B cell (primary cell): ENCODE results near the gene BCL2L13. TPM values are rescaled to one million over a fixed set of nuclear protein-coding genes. Genes with fewer than 3 reads are reported as not detected.

Experiments
- ATAC-seq: fragments of 200-7000 bp; cut with Tn5 transposase; one replicate; pipeline ENCODE4 v1.10.0; 2021; ENCODE audit warnings: low read depth, mild to moderate bottlenecking, moderate number of reproducible peaks, moderate library complexity
- CTCF ChIA-PET: fragments of 350-600 bp; sonication (Branson Sonifier 250); formaldehyde crosslinking; loops from one replicate; lab custom pipeline; 2021; ENCODE audit warnings: antibody characterized with exemption, inconsistent platforms; lab: Charles Lee
- POLR2A ChIA-PET: fragments of 350-600 bp; sonication (Branson Sonifier 250); formaldehyde crosslinking; loops from one replicate; lab custom pipeline; 2021; ENCODE audit warnings: antibody characterized with exemption; lab: Charles Lee
- DNase-seq: peaks from one replicate; pipeline ENCODE4 v3.0.0; 2013
- H2AFZ ChIP-seq: 2 replicates; pipeline ENCODE4 v1.6.1; 2012; ENCODE audit warnings: mild to moderate bottlenecking, low read depth, low read length; ENCODE audit not compliant: insufficient read depth, poor library complexity, severe bottlenecking
- H3K27ac ChIP-seq, 2 donors: 1 replicate in 1 of 2; 2 replicates in 1 of 2; pipeline ENCODE4 v1.5.1; 2012 to 2013; ENCODE audit warnings: low read length in 2 of 2, mild to moderate bottlenecking in 2 of 2, moderate library complexity in 1 of 2
- H3K27me3 ChIP-seq, 4 experiments: fragments of 200-600 bp in 1 of 4; sonication (generic) in 1 of 4; replicated peaks in 1 of 4; 1 replicate in 2 of 4; 2 replicates in 2 of 4; pipeline versions ENCODE4 v1.6.1 to v1.7.0; 2013 to 2016; ENCODE audit warnings: low read length in 3 of 4, mild to moderate bottlenecking in 2 of 4, mixed read lengths in 1 of 4, moderate library complexity in 1 of 4; ENCODE audit not compliant: insufficient read depth in 4 of 4, control insufficient read depth in 3 of 4; ENCODE audit errors: control extremely low read depth in 1 of 4
- H3K36me3 ChIP-seq, 2 experiments: replicated peaks in 1 of 2; 1 replicate in 1 of 2; 2 replicates in 1 of 2; pipeline versions ENCODE4 v1.6.1 to v1.7.1; 2013; ENCODE audit warnings: low read length in 1 of 2; ENCODE audit not compliant: insufficient read depth in 2 of 2, control insufficient read depth in 1 of 2; ENCODE audit errors: control extremely low read depth in 1 of 2, extremely low read depth in 1 of 2
- H3K4me1 ChIP-seq, 2 donors: fragments of 200-600 bp in 1 of 2; sonication (generic) in 1 of 2; 1 replicate in 1 of 2; 2 replicates in 1 of 2; pipeline versions ENCODE4 v1.5.1 to v1.6.1; 2013 to 2017; ENCODE audit warnings: low read length in 2 of 2; ENCODE audit not compliant: control insufficient read depth in 2 of 2, insufficient read depth in 2 of 2
- H3K4me2 ChIP-seq: replicated peaks from 2 replicates; pipeline ENCODE3; 2012; ENCODE audit warnings: mild to moderate bottlenecking, low read depth, low read length; ENCODE audit not compliant: poor library complexity, severe bottlenecking
- H3K4me3 ChIP-seq, 5 experiments: fragments of 200-600 bp in 1 of 5; sonication (generic) in 1 of 5; 1 replicate in 3 of 5; 2 replicates in 2 of 5; pipeline versions ENCODE4 v1.5.1 to v1.7.0; 2011 to 2016; ENCODE audit warnings: low read length in 4 of 5, mild to moderate bottlenecking in 4 of 5, low read depth in 2 of 5, control low read depth in 1 of 5, moderate library complexity in 1 of 5; ENCODE audit not compliant: insufficient read depth in 1 of 5; ENCODE audit errors: control extremely low read depth in 1 of 5, extremely low read depth in 1 of 5
- H3K79me2 ChIP-seq: fragments of 200-600 bp; sonication (generic); one replicate; pipeline ENCODE4 v1.6.0; 2016; ENCODE audit warnings: low read length; ENCODE audit not compliant: control insufficient read depth, insufficient read depth
- H3K9ac ChIP-seq: fragments of 200-600 bp; sonication (generic); 2 replicates; pipeline ENCODE4 v1.6.1; 2017; ENCODE audit warnings: mild to moderate bottlenecking, low read length, moderate library complexity
- H3K9me3 ChIP-seq, 3 donors: one replicate each; pipeline versions ENCODE4 v1.6.1 to v1.7.1; 2013; ENCODE audit warnings: low read length in 2 of 3; ENCODE audit not compliant: control insufficient read depth in 2 of 3, insufficient read depth in 1 of 3; ENCODE audit errors: control extremely low read depth in 1 of 3
- H4K20me1 ChIP-seq: 2 replicates; pipeline ENCODE4 v1.6.0; 2012; ENCODE audit warnings: mild to moderate bottlenecking, low read length; ENCODE audit not compliant: insufficient read depth, control insufficient read depth, poor library complexity, severe bottlenecking
- H3K27ac Mint-ChIP-seq: one replicate; pipeline ENCODE4 v1.8.0; 2021; ENCODE audit warnings: mixed read lengths
- H3K27me3 Mint-ChIP-seq: one replicate; pipeline ENCODE4 v1.8.0; 2021; ENCODE audit warnings: mixed read lengths
- H3K4me1 Mint-ChIP-seq: one replicate; pipeline ENCODE4 v1.8.0; 2021; ENCODE audit warnings: mixed read lengths
- H3K4me3 Mint-ChIP-seq: one replicate; pipeline ENCODE4 v1.8.0; 2021; ENCODE audit warnings: mixed read lengths
- H3K9me3 Mint-ChIP-seq: one replicate; pipeline ENCODE4 v1.8.0; 2022; ENCODE audit warnings: mixed read lengths; ENCODE audit not compliant: insufficient read depth
- EZH2 ChIP-seq: IDR thresholded peaks from 2 replicates; pipeline ENCODE4 v1.6.1; 2012; ENCODE audit warnings: borderline replicate concordance, low read depth, mild to moderate bottlenecking, moderate library complexity, low read length; ENCODE audit not compliant: insufficient read depth, poor library complexity, severe bottlenecking
- WGBS: methylation state at CpG from one replicate; pipeline ENCODE4 v1.1.5; 2013; ENCODE audit warnings: missing lambda C conversion rate; ENCODE audit not compliant: insufficient coverage; 5-methylcytosine and 5-hydroxymethylcytosine counted together
- intact Hi-C: fragments of 100-400 bp; cut with micrococcal nuclease; formaldehyde crosslinking; loops from one replicate; pipeline ENCODE4 v1.10.0; 2022
- polyA plus RNA-seq: library from polyadenylated mRNA; depleted of rRNA; stranded (reverse); fragments of >200 nt; gene quantifications from 2 replicates; pipeline ENCODE4 v1.2.3, GENCODE V29; 2012
- total RNA-seq, 2 donors: library from RNA; stranded (reverse); fragments of 120-200 nt in 1 of 2; gene quantifications; 1 replicate in 1 of 2; 2 replicates in 1 of 2; pipeline versions ENCODE4 v1.2.3 to v1.2.4, GENCODE V29; 2013 to 2022
- TF ChIP-seq, protein P1 (sequence below): fragments of 200-600 bp; IDR thresholded peaks from one replicate; pipeline ENCODE4 v1.8.0; 2022; ENCODE audit warnings: antibody characterized with exemption, mild to moderate bottlenecking

Gene BCL2L13
- total and polyA plus RNA-seq, 2 donors (not counting 1 experiment from before 2014, with no cell fraction given), result 19.2 to 29.9 TPM

DNA sequence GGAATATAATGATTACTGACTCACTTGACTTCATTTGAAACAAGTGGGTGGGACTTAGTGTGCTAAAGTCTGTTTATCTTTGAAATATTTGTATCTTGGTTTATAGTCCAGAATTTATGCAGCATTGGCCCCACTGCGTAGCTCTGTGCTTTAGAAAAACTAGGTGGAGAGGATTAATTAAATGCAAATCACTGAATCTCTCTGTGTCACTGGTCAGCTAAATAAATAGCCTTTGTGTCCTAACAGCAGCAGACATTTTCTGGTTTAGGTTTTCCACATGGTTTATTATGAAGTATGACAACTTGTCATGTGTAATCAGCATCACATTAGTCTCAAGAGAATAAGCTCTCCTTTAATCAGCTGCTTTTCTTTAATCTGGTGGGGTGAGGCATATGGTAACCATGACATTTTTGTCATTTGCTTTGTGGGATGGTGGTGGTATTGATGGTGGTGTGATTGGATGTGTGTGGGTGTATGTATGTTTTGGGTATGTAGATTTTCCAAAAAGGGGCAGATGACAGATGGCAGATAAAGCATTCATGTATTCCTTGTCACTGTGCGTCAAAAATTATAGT is 33.9 kb downstream of the BCL2L13 start:
- Mint-ChIP-seq H3K27me3 (no peaks in the 10 kb centered on the region), H3K9me3 (no peaks in the 10 kb centered on the region), H3K27ac (no peak overlapping the region), H3K4me1 (peaks cover 14% of the 10 kb centered on the region), H3K4me3 (no peak overlapping the region)
- Histone ChIP-seq H3K27ac (no peak overlapping the region), H3K4me3 (no peak overlapping the region), H3K36me3 (peaks cover 0 to 14% of the 10 kb centered on the region in 2 experiments), H2AFZ (no peak overlapping the region), H3K4me2 (no peak overlapping the region), H3K4me1 (peaks cover 0 to 5% of the 10 kb centered on the region in 2 donors), H3K9ac (no peak overlapping the region), H3K9me3 (peaks cover 0 to 6% (median 0%) of the 10 kb centered on the region in 3 donors), H3K79me2 (peaks cover 57% of the 10 kb centered on the region), H3K27me3 (no peaks in the 10 kb centered on the region), H4K20me1 (peaks cover 11% of the 10 kb centered on the region)
- ChIA-PET CTCF (no interaction called here), POLR2A (no interaction called here)
- 100% methylated on average over 1 of the region's 2 CpGs for WGBS
- DNase-seq (no peak), ATAC-seq (no peak)
- intact Hi-C loops, result no loop called here
- TF ChIP-seq, protein P1, sequence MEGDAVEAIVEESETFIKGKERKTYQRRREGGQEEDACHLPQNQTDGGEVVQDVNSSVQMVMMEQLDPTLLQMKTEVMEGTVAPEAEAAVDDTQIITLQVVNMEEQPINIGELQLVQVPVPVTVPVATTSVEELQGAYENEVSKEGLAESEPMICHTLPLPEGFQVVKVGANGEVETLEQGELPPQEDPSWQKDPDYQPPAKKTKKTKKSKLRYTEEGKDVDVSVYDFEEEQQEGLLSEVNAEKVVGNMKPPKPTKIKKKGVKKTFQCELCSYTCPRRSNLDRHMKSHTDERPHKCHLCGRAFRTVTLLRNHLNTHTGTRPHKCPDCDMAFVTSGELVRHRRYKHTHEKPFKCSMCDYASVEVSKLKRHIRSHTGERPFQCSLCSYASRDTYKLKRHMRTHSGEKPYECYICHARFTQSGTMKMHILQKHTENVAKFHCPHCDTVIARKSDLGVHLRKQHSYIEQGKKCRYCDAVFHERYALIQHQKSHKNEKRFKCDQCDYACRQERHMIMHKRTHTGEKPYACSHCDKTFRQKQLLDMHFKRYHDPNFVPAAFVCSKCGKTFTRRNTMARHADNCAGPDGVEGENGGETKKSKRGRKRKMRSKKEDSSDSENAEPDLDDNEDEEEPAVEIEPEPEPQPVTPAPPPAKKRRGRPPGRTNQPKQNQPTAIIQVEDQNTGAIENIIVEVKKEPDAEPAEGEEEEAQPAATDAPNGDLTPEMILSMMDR, result no peak
- TF ChIP-seq EZH2, result no peak

DNA sequence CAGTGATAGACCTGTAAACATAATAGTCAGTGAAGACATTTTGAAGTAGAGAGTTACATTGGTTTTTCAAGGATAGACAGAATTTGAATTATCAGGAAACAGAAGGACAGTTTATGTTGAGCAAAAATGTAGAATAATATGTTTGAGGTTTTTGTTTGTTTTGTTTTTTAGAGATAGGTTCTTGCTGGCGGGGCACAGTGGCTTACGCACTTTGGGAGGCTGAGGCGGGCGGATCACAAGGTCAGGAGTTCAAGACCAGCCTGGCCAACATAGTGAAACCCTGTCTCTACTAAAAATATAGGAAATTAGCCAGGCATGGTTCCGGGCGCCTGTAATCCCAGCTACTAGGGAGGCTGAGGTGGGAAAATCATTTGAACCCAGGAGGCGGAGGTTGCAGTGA is 35.6 kb downstream of the BCL2L13 start:
- H3K27me3 Mint-ChIP-seq, result no peaks in the 10 kb centered on the region
- H3K4me1 Mint-ChIP-seq, result peaks cover 22% of the 10 kb centered on the region
- no peaks in the 10 kb centered on the region for H3K27me3 ChIP-seq

More for the DNA sequence above, 35.6 kb downstream of the BCL2L13 start:
- DNase-seq (no peak), ATAC-seq (no peak)
- peaks cover 0 to 4% (median 0%) of the 10 kb centered on the region in 3 donors for H3K9me3 ChIP-seq
- intact Hi-C loops, result no loop called here
- Mint-ChIP-seq H3K4me3 (no peak overlapping the region), H3K9me3 (no peaks in the 10 kb centered on the region), H3K27ac (no peak overlapping the region)
- peaks cover 11% of the 10 kb centered on the region for H4K20me1 ChIP-seq
- H2AFZ ChIP-seq, result no peak overlapping the region
- no peak overlapping the region for H3K4me2 ChIP-seq
- H3K27ac ChIP-seq, result no peak overlapping the region
- H3K36me3 ChIP-seq, result peaks cover 4 to 14% of the 10 kb centered on the region in 2 experiments
- CTCF ChIA-PET, result no interaction called here
- TF ChIP-seq EZH2, result no peak
- TF ChIP-seq, protein P1, result no peak
- 100% methylated on average over 2 of the region's 7 CpGs for WGBS
- H3K4me1 ChIP-seq, result peaks cover 0 to 5% of the 10 kb centered on the region in 2 donors
- H3K9ac ChIP-seq, result no peak overlapping the region
- H3K79me2 ChIP-seq, result peaks cover 63% of the 10 kb centered on the region
- no peak overlapping the region for H3K4me3 ChIP-seq
- POLR2A ChIA-PET, result interaction anchor here (0.7 kb wide), 1 partner anchor 1985 kb away, joined by 5 read pairs; no protein-coding TSS in a partner anchor
